Measurements from ENCODE around the gene PIK3C2G. TPM values are rescaled to one million over a fixed set of nuclear protein-coding genes. Genes with fewer than 3 reads are reported as not detected.

Gene PIK3C2G, protein sequence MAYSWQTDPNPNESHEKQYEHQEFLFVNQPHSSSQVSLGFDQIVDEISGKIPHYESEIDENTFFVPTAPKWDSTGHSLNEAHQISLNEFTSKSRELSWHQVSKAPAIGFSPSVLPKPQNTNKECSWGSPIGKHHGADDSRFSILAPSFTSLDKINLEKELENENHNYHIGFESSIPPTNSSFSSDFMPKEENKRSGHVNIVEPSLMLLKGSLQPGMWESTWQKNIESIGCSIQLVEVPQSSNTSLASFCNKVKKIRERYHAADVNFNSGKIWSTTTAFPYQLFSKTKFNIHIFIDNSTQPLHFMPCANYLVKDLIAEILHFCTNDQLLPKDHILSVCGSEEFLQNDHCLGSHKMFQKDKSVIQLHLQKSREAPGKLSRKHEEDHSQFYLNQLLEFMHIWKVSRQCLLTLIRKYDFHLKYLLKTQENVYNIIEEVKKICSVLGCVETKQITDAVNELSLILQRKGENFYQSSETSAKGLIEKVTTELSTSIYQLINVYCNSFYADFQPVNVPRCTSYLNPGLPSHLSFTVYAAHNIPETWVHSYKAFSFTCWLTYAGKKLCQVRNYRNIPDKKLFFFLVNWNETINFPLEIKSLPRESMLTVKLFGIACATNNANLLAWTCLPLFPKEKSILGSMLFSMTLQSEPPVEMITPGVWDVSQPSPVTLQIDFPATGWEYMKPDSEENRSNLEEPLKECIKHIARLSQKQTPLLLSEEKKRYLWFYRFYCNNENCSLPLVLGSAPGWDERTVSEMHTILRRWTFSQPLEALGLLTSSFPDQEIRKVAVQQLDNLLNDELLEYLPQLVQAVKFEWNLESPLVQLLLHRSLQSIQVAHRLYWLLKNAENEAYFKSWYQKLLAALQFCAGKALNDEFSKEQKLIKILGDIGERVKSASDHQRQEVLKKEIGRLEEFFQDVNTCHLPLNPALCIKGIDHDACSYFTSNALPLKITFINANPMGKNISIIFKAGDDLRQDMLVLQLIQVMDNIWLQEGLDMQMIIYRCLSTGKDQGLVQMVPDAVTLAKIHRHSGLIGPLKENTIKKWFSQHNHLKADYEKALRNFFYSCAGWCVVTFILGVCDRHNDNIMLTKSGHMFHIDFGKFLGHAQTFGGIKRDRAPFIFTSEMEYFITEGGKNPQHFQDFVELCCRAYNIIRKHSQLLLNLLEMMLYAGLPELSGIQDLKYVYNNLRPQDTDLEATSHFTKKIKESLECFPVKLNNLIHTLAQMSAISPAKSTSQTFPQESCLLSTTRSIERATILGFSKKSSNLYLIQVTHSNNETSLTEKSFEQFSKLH (N-terminal part only)
- 0.05 TPM for total RNA-seq
- 0.05 TPM for polyA plus RNA-seq
- long read RNA-seq, donor 1, result 0 reads
- long read RNA-seq, donor 2, result 0 reads
- long read RNA-seq, donor 3, result 0 reads
- long read RNA-seq, donor 4, result 0 reads
- long read RNA-seq, donor 5, result 0 reads
- long read RNA-seq, donor 6, result 0 reads
- long read RNA-seq, donor 7, result 0 reads
- long read RNA-seq, donor 8, result 0 reads
- long read RNA-seq, donor 9, result 0 reads
- long read RNA-seq, donor 10, result 0 reads

DNA sequence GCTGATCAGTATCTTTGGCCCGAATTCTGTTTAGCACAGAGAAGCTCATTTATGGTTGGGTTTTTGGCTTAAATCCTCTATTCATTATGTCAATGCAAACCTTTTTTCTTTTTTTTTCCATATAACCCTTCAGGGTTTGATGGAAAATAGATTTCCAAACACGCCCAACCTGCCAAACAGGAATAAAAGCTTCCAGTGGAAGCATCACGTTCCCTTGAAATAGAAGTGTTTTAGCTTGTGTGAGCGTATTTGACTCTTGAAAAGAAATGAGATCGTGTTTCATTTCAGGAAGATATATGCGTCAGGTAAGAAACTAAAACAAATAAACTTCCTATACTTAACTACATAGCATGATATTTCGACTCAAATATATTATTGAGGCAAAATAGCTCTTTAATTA lies at the start of gene PIK3C2G:
Gene PIK3C2G, plus strand, starts transcription at position 246 of the 400 bp plus-strand sequence. CDS start 20,564 bp downstream, outside the sequence.
- no peaks in the 10 kb centered on the region for H3K9me3 ChIP-seq (ENCODE audit: control insufficient read depth in 2 of 2, insufficient read depth in 1 of 2, low read length in 1 of 2)
- H3K27me3 ChIP-seq (ENCODE audit: control insufficient read depth in 2 of 2, insufficient read depth in 1 of 2, low read length in 1 of 2), result no peaks in the 10 kb centered on the region
- H3K4me1 ChIP-seq (ENCODE audit: control insufficient read depth in 2 of 2, insufficient read depth in 2 of 2, low read length in 2 of 2), result no peaks in the 10 kb centered on the region
- DNase-seq (ENCODE audit: low read depth in 6 of 9, low spot score in 9 of 9), result peak in 1 of 9 donors; percentile 3
- H3K4me3 ChIP-seq (ENCODE audit: low read length in 2 of 2), result no peak within 1 kb of the TSS
- H3K36me3 ChIP-seq (ENCODE audit: control insufficient read depth in 2 of 2, insufficient read depth in 2 of 2, low read length in 1 of 2), result no peaks in the 10 kb centered on the region
- H3K27ac ChIP-seq (ENCODE audit: low read depth in 1 of 2, low read length in 1 of 2), result no peak within 1 kb of the TSS
- WGBS, result 85% methylated on average over 7 of the region's 7 CpGs

DNA sequence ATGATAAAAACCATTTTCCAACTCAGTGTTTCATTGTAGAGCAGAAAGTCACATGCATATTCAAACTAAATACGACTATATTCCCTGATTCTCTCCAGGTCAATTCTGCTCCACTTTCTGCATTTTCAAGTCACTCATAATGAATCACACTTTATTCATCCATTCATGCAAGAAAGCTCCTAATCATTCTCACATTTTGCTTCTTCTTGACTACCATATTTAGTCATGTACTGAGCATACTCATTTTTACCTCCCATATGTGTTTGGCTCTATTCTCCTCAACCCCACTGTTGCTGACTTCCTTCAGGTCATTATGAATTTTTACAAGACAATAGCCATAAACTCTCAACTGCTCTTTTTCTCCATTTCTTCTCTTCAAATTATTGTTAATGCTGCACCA lies 43.4 kb upstream of the PIK3C2G start:
- Histone ChIP-seq H3K4me3 (ENCODE audit: low read length in 2 of 2) (no peak overlapping the region), H3K27me3 (ENCODE audit: control insufficient read depth in 2 of 2, insufficient read depth in 1 of 2, low read length in 1 of 2) (no peaks in the 10 kb centered on the region), H3K4me1 (ENCODE audit: control insufficient read depth in 2 of 2, insufficient read depth in 2 of 2, low read length in 2 of 2) (no peaks in the 10 kb centered on the region), H3K36me3 (ENCODE audit: control insufficient read depth in 2 of 2, insufficient read depth in 2 of 2, low read length in 1 of 2) (no peaks in the 10 kb centered on the region), H3K27ac (ENCODE audit: low read depth in 1 of 2, low read length in 1 of 2) (no peak overlapping the region), H3K9me3 (ENCODE audit: control insufficient read depth in 2 of 2, insufficient read depth in 1 of 2, low read length in 1 of 2) (no peaks in the 10 kb centered on the region)
- no peak for DNase-seq (ENCODE audit: low read depth in 6 of 9, low spot score in 9 of 9)
- whole genome bisulfite sequencing, result 85% methylated on average over 1 of the region's 1 CpG

DNA sequence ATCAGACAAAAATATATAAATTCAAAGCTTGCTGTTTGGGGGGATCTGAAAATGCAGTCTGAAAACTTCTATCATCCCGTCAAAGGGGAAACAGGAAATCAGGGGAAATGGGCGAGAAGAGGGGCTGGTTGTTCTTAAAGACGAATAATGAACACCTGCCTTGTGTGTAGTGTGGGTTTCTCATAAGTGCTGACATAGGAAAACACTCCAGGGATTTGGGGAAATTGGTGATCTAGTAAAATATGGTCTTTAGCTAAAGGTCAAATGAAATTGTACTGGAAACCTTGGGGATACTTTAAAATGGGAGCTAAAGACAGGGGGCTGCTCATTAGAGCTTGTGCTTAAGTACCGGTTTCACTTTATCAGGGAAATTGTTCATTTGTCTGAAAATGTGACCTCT lies 39.6 kb upstream of the PIK3C2G start:
- no peaks in the 10 kb centered on the region for H3K36me3 ChIP-seq (ENCODE audit: control insufficient read depth in 2 of 2, insufficient read depth in 2 of 2, low read length in 1 of 2)
- DNase-seq (ENCODE audit: low read depth in 6 of 9, low spot score in 9 of 9), result no peak
- H3K4me1 ChIP-seq (ENCODE audit: control insufficient read depth in 2 of 2, insufficient read depth in 2 of 2, low read length in 2 of 2), result no peaks in the 10 kb centered on the region
- H3K27ac ChIP-seq (ENCODE audit: low read depth in 1 of 2, low read length in 1 of 2), result no peak overlapping the region
- H3K27me3 ChIP-seq (ENCODE audit: control insufficient read depth in 2 of 2, insufficient read depth in 1 of 2, low read length in 1 of 2), result no peaks in the 10 kb centered on the region
- WGBS, result 54% methylated on average over 4 of the region's 4 CpGs
- no peak overlapping the region for H3K4me3 ChIP-seq (ENCODE audit: low read length in 2 of 2)
- no peaks in the 10 kb centered on the region for H3K9me3 ChIP-seq (ENCODE audit: control insufficient read depth in 2 of 2, insufficient read depth in 1 of 2, low read length in 1 of 2)

DNA sequence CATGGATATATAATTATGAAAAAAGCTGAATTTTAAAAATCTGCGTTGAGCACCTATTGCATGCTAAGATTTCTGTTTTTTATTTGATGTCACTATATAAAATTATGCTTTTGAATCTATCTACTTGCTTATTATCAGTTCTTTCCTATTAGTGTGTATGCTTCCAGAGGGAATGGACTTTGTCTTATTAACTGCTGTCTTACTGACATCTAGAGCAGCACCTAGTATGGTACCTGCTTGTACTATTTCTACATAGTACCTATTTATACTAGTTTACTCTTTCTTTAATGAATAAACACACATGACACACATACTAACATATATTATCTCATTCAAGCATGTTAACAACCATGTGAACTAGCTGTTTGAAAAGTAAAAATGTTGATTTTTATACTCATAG lies 38.6 kb upstream of the PIK3C2G start:
- 95% methylated on average over 1 of the region's 1 CpG for WGBS
- no peaks in the 10 kb centered on the region for H3K4me1 ChIP-seq (ENCODE audit: control insufficient read depth in 2 of 2, insufficient read depth in 2 of 2, low read length in 2 of 2)
- H3K4me3 ChIP-seq (ENCODE audit: low read length in 2 of 2), result no peak overlapping the region
- H3K27me3 ChIP-seq (ENCODE audit: control insufficient read depth in 2 of 2, insufficient read depth in 1 of 2, low read length in 1 of 2), result no peaks in the 10 kb centered on the region
- H3K9me3 ChIP-seq (ENCODE audit: control insufficient read depth in 2 of 2, insufficient read depth in 1 of 2, low read length in 1 of 2), result no peaks in the 10 kb centered on the region
- no peak for DNase-seq (ENCODE audit: low read depth in 6 of 9, low spot score in 9 of 9)
- no peaks in the 10 kb centered on the region for H3K36me3 ChIP-seq (ENCODE audit: control insufficient read depth in 2 of 2, insufficient read depth in 2 of 2, low read length in 1 of 2)
- no peak overlapping the region for H3K27ac ChIP-seq (ENCODE audit: low read depth in 1 of 2, low read length in 1 of 2)

DNA sequence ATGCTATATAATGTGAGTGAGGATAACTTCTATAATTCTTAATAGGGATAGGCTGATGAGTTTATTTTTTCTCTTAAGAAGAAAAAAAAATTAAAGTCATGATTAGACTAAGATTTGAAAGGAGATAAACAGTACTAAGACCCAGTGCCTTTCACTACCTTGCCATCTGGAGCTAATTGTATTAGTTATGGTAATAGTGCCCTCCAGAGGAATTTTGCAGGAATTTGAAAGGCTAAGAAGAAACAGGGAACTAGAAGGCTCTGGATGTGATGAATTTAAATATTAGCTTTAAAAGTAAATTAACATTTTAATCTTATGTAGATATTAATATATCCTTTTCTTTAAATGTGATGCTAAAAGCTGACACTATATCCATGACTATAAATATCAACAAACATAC lies 36.6 kb upstream of the PIK3C2G start:
- Histone ChIP-seq H3K4me1 (ENCODE audit: control insufficient read depth in 2 of 2, insufficient read depth in 2 of 2, low read length in 2 of 2) (no peaks in the 10 kb centered on the region), H3K36me3 (ENCODE audit: control insufficient read depth in 2 of 2, insufficient read depth in 2 of 2, low read length in 1 of 2) (no peaks in the 10 kb centered on the region), H3K4me3 (ENCODE audit: low read length in 2 of 2) (no peak overlapping the region), H3K9me3 (ENCODE audit: control insufficient read depth in 2 of 2, insufficient read depth in 1 of 2, low read length in 1 of 2) (no peaks in the 10 kb centered on the region), H3K27me3 (ENCODE audit: control insufficient read depth in 2 of 2, insufficient read depth in 1 of 2, low read length in 1 of 2) (no peaks in the 10 kb centered on the region), H3K27ac (ENCODE audit: low read depth in 1 of 2, low read length in 1 of 2) (no peak overlapping the region)
- DNase-seq (ENCODE audit: low read depth in 6 of 9, low spot score in 9 of 9), result peak in 1 of 9 donors; percentile 3

DNA sequence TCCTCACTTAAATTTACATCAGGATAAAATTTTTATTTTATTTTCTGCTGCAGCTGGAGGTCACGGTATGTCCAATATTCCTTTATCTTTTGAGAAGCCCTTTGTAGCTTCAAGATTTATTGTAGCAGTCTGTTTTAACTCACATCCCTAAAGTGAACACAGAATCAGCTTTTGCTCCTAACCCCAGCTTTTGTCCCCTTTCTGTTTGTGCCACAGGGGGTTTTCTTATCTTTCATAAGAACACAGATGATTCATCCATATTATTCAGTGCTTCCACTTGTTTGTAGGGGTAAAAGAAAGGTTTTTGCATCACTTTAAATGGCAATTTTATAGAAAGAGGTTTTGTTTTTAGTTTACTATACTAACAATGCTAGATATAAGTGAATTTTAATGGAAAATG lies 21.8 kb upstream of the PIK3C2G start:
- Histone ChIP-seq H3K27ac (ENCODE audit: low read depth in 1 of 2, low read length in 1 of 2) (no peak overlapping the region), H3K4me1 (ENCODE audit: control insufficient read depth in 2 of 2, insufficient read depth in 2 of 2, low read length in 2 of 2) (no peaks in the 10 kb centered on the region), H3K27me3 (ENCODE audit: control insufficient read depth in 2 of 2, insufficient read depth in 1 of 2, low read length in 1 of 2) (no peaks in the 10 kb centered on the region), H3K36me3 (ENCODE audit: control insufficient read depth in 2 of 2, insufficient read depth in 2 of 2, low read length in 1 of 2) (no peaks in the 10 kb centered on the region), H3K9me3 (ENCODE audit: control insufficient read depth in 2 of 2, insufficient read depth in 1 of 2, low read length in 1 of 2) (peaks cover 0 to 2% of the 10 kb centered on the region in 2 donors), H3K4me3 (ENCODE audit: low read length in 2 of 2) (no peak overlapping the region)
- 95% methylated on average over 1 of the region's 1 CpG for WGBS
- no peak for DNase-seq (ENCODE audit: low read depth in 6 of 9, low spot score in 9 of 9)

DNA sequence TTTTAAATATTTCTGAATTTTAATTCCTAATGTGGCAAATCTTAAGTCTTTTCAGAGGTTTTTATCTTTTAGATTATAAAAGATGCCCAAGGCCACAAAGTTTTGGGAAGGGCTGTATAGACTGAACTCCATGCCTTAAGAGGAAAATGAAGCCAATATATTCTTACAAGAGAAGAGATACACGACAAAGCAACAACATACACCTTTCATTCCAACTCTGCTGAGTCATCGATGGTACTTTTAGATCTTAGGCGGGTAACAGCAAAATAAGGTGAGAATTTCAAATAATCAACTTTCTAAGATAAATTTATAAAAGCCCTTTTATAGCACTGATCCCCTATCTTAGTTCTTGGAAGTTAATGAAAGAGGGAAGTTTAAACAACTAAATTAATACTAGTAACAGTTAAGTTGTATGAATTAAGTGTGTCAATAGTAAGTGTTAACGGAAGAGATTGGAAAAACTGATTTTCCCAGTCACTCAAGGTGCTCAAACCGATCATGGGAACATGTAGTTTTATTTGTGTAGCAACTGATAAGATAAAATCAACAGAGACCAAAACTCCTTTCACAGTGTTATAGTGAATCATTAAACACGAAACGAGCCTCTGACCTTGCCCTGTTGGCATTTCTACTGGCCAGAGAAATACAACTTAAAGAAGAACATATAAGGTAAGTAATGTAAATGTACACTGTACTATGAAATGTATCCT lies 18.8 kb upstream of the PIK3C2G start:
- DNase-seq (ENCODE audit: low read depth in 6 of 9, low spot score in 9 of 9), result no peak
- Histone ChIP-seq H3K36me3 (ENCODE audit: control insufficient read depth in 2 of 2, insufficient read depth in 2 of 2, low read length in 1 of 2) (no peaks in the 10 kb centered on the region), H3K27ac (ENCODE audit: low read depth in 1 of 2, low read length in 1 of 2) (no peak overlapping the region), H3K4me3 (ENCODE audit: low read length in 2 of 2) (no peak overlapping the region), H3K4me1 (ENCODE audit: control insufficient read depth in 2 of 2, insufficient read depth in 2 of 2, low read length in 2 of 2) (no peaks in the 10 kb centered on the region), H3K9me3 (ENCODE audit: control insufficient read depth in 2 of 2, insufficient read depth in 1 of 2, low read length in 1 of 2) (peaks cover 0 to 2% of the 10 kb centered on the region in 2 donors), H3K27me3 (ENCODE audit: control insufficient read depth in 2 of 2, insufficient read depth in 1 of 2, low read length in 1 of 2) (no peaks in the 10 kb centered on the region)
- 93% methylated on average over 7 of the region's 7 CpGs for WGBS

DNA sequence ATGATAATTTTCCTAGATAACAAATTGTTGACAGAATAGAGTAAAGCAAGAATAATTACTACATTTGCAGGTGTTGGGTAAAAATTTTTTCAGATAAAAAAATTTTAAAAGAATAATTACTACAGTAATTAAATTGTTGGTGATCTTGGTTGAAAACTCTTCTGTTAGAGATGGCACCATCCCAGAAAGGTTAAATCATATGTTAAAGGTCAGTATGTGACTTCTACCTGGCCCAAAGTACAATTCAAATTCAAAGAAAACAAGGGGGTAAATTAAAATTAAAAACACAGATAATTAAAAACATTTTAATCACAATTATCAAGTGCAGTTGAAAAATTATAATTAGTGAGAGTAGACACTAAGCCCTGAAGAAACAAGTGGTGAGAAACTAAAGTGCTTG lies 18.1 kb upstream of the PIK3C2G start:
- Histone ChIP-seq H3K9me3 (ENCODE audit: control insufficient read depth in 2 of 2, insufficient read depth in 1 of 2, low read length in 1 of 2) (no peaks in the 10 kb centered on the region), H3K4me3 (ENCODE audit: low read length in 2 of 2) (no peak overlapping the region), H3K27ac (ENCODE audit: low read depth in 1 of 2, low read length in 1 of 2) (no peak overlapping the region), H3K36me3 (ENCODE audit: control insufficient read depth in 2 of 2, insufficient read depth in 2 of 2, low read length in 1 of 2) (no peaks in the 10 kb centered on the region), H3K27me3 (ENCODE audit: control insufficient read depth in 2 of 2, insufficient read depth in 1 of 2, low read length in 1 of 2) (no peaks in the 10 kb centered on the region), H3K4me1 (ENCODE audit: control insufficient read depth in 2 of 2, insufficient read depth in 2 of 2, low read length in 2 of 2) (no peaks in the 10 kb centered on the region)
- no peak for DNase-seq (ENCODE audit: low read depth in 6 of 9, low spot score in 9 of 9)
